HEK293 (cell line): ENCODE measurements around the gene ATP11C.

Source experiments
- HOXA7 ChIP-seq: sonication (generic); formaldehyde crosslinking; IDR thresholded peaks from 2 replicates; pipeline ENCODE4 v1.8.1; 2022; ENCODE audit warnings: missing genetic modification reagents, borderline replicate concordance
- HOXC10 ChIP-seq: sonication (generic); formaldehyde crosslinking; IDR thresholded peaks from 2 replicates; pipeline ENCODE4 v1.8.1; 2023; ENCODE audit warnings: mild to moderate bottlenecking, missing genetic modification reagents
- ZNF223 ChIP-seq: fragments of 450-650 bp; formaldehyde crosslinking; IDR thresholded peaks from 2 replicates; pipeline ENCODE4 v1.5.1; 2016; ENCODE audit warnings: missing biosample characterization, missing genetic modification characterization
- ZNF23 ChIP-seq: fragments of 450-650 bp; formaldehyde crosslinking; IDR thresholded peaks from 2 replicates; pipeline ENCODE4 v1.5.1; 2016; ENCODE audit warnings: missing biosample characterization, missing genetic modification characterization, borderline replicate concordance
- ZNF48 ChIP-seq: fragments of 450-650 bp; formaldehyde crosslinking; IDR thresholded peaks from 2 replicates; pipeline ENCODE4 v1.5.1; 2016; ENCODE audit warnings: missing biosample characterization, missing genetic modification characterization
- ZNF610 ChIP-seq: fragments of 450-650 bp; formaldehyde crosslinking; IDR thresholded peaks from 2 replicates; pipeline ENCODE4 v1.5.1; 2016; ENCODE audit warnings: missing biosample characterization, missing genetic modification characterization, borderline replicate concordance
- TF ChIP-seq, protein P1 (sequence below): fragments of 450-650 bp; formaldehyde crosslinking; IDR thresholded peaks from 2 replicates; pipeline ENCODE4 v1.5.1; 2016; ENCODE audit warnings: missing biosample characterization, missing genetic modification characterization
- TF ChIP-seq, protein P2 (sequence below): fragments of 450-650 bp; formaldehyde crosslinking; IDR thresholded peaks from 2 replicates; pipeline ENCODE4 v1.5.1; 2016; ENCODE audit warnings: missing biosample characterization, missing genetic modification characterization

DNA sequence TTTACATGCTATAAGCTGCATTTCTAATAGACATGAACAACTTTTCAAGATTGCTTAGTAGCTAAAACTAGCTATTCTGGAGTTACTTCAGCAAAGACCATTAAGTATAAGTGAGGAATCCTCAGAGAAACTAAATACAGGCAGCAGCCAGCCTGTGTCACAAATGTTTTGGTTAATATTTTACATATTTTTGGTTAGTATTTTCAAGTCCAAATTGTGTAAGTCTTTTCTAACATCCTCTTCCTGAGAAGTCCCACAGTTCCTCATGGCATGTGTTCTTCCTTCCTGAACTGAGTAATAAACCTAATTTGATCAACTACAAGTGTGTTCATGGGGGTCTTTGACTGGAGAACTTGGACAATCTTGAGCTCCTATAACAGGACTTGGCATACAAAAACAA, 182.5 kb downstream of the ATP11C start:
- no peak for TF ChIP-seq ZNF23 (tag by site-specific recombination)
- TF ChIP-seq ZNF223 (tag by site-specific recombination): no peak
- TF ChIP-seq, protein P1, sequence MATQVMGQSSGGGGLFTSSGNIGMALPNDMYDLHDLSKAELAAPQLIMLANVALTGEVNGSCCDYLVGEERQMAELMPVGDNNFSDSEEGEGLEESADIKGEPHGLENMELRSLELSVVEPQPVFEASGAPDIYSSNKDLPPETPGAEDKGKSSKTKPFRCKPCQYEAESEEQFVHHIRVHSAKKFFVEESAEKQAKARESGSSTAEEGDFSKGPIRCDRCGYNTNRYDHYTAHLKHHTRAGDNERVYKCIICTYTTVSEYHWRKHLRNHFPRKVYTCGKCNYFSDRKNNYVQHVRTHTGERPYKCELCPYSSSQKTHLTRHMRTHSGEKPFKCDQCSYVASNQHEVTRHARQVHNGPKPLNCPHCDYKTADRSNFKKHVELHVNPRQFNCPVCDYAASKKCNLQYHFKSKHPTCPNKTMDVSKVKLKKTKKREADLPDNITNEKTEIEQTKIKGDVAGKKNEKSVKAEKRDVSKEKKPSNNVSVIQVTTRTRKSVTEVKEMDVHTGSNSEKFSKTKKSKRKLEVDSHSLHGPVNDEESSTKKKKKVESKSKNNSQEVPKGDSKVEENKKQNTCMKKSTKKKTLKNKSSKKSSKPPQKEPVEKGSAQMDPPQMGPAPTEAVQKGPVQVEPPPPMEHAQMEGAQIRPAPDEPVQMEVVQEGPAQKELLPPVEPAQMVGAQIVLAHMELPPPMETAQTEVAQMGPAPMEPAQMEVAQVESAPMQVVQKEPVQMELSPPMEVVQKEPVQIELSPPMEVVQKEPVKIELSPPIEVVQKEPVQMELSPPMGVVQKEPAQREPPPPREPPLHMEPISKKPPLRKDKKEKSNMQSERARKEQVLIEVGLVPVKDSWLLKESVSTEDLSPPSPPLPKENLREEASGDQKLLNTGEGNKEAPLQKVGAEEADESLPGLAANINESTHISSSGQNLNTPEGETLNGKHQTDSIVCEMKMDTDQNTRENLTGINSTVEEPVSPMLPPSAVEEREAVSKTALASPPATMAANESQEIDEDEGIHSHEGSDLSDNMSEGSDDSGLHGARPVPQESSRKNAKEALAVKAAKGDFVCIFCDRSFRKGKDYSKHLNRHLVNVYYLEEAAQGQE (tag by site-specific recombination): no peak
- no peak for TF ChIP-seq ZNF610
- TF ChIP-seq, protein P2, sequence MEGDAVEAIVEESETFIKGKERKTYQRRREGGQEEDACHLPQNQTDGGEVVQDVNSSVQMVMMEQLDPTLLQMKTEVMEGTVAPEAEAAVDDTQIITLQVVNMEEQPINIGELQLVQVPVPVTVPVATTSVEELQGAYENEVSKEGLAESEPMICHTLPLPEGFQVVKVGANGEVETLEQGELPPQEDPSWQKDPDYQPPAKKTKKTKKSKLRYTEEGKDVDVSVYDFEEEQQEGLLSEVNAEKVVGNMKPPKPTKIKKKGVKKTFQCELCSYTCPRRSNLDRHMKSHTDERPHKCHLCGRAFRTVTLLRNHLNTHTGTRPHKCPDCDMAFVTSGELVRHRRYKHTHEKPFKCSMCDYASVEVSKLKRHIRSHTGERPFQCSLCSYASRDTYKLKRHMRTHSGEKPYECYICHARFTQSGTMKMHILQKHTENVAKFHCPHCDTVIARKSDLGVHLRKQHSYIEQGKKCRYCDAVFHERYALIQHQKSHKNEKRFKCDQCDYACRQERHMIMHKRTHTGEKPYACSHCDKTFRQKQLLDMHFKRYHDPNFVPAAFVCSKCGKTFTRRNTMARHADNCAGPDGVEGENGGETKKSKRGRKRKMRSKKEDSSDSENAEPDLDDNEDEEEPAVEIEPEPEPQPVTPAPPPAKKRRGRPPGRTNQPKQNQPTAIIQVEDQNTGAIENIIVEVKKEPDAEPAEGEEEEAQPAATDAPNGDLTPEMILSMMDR (tag by site-specific recombination): no peak
- TF ChIP-seq ZNF48 (tag by site-specific recombination): no peak
- TF ChIP-seq HOXC10 (CRISPR knock-in tag): no peak
- TF ChIP-seq HOXA7 (CRISPR knock-in tag): no peak
